Ovary (tissue), 9 donors: ENCODE results near the gene KBTBD6. TPM values are rescaled to one million over a fixed set of nuclear protein-coding genes. Genes with fewer than 3 reads are reported as not detected.

ENCODE experiments used
- DNase-seq, 5 donors: peaks; one replicate each; pipeline ENCODE4 v3.0.0-alpha.2; 2019 to 2020
- H3K27ac ChIP-seq, 2 donors: fragments of 200-600 bp; one replicate each; pipeline versions ENCODE4 v1.5.1 to v1.8.0; 2019 to 2022
- H3K27me3 ChIP-seq: fragments of 200-600 bp; one replicate; pipeline ENCODE4 v1.8.0; 2022
- H3K36me3 ChIP-seq: fragments of 200-600 bp; sonication (generic); one replicate; pipeline ENCODE4 v1.5.1; 2019
- H3K4me1 ChIP-seq: one replicate; pipeline ENCODE4 v1.8.1; 2013; ENCODE audit warnings: mild to moderate bottlenecking, moderate library complexity; ENCODE audit not compliant: insufficient read depth
- H3K4me3 ChIP-seq: fragments of 200-600 bp; sonication (generic); one replicate; pipeline ENCODE4 v1.5.1; 2017
- H3K9me3 ChIP-seq, 2 donors: fragments of 200-600 bp in 1 of 2; sonication (generic) in 1 of 2; one replicate each; pipeline versions ENCODE4 v1.5.1 to v1.8.1; 2013 to 2019; ENCODE audit warnings: mild to moderate bottlenecking in 1 of 2, moderate library complexity in 1 of 2
- EP300 ChIP-seq: sonication (generic); formaldehyde crosslinking; IDR thresholded peaks from one replicate; pipeline ENCODE4 v1.6.1; 2017; ENCODE audit warnings: antibody characterized with exemption
- POLR2A ChIP-seq: fragments of 450-650 bp; IDR thresholded peaks from one replicate; pipeline ENCODE4 v1.6.1; 2017; ENCODE audit warnings: antibody characterized with exemption, mild to moderate bottlenecking, moderate library complexity
- WGBS, 3 donors: extraction: QIAGEN DNeasy Blood & Tissue Kit in 1 of 3; methylation state at CpG; one replicate each; pipeline versions ENCODE4 v1.1.5 to v1.1.7; 2013 to 2017; 5-methylcytosine and 5-hydroxymethylcytosine counted together
- intact Hi-C, 4 donors: fragments of 100-400 bp; cut with DNase I; formaldehyde crosslinking; loops; one replicate each; pipeline versions ENCODE4 v1.11.0 to v1.15.1; 2022 to 2023
- polyA plus RNA-seq, 2 donors: library from polyadenylated mRNA; stranded (reverse); fragments of 200-250 nt in 1 of 2; fragments of 350-450 nt in 1 of 2; fragmentation: Illumina TruSeq in 1 of 2; extraction: RNeasy Lipid Tissue Mini Kit (QIAGEN cat#74804) in 1 of 2; gene quantifications; one replicate each; pipeline ENCODE4 v1.2.3, GENCODE V29; 2013 to 2014
- total RNA-seq, 7 donors: library from RNA; depleted of rRNA in 2 of 7; stranded (reverse); fragments of >200 nt in 2 of 7; fragmentation: NEBNext Ultra II Directional in 3 of 7; extraction: Animal tissue kit (Norgen Biotek cat#: 25700) in 3 of 7; gene quantifications; one replicate each; pipeline versions ENCODE4 v1.1.0 to v1.2.4, GENCODE V29; 2016 to 2023
- TF ChIP-seq, protein P1 (sequence below), 3 donors: fragments of 450-650 bp in 2 of 3; fragments of 200-600 bp in 1 of 3; IDR thresholded peaks; one replicate each; pipeline versions ENCODE4 v1.5.1 to v1.8.0; 2016 to 2022; ENCODE audit warnings: antibody characterized with exemption in 3 of 3, mild to moderate bottlenecking in 1 of 3
- donor health status: DM: no; HTN: no; CAD: no; lungs with moderate emphysema.
- donor health status: DM: no; HTN: no; CAD: no.
- donor health status: Bipolar disorder and iron deficiency.
- donor health status: DM: yes; HTN: yes; CAD: no.
- donor health status: DM: no; HTN: no; CAD: no.
- donor health status: DM: yes; HTN: yes; CAD: no.

Gene KBTBD6
- total and polyA plus RNA-seq, 9 donors = 3.7 to 13.9 (median 8.2) TPM

DNA sequence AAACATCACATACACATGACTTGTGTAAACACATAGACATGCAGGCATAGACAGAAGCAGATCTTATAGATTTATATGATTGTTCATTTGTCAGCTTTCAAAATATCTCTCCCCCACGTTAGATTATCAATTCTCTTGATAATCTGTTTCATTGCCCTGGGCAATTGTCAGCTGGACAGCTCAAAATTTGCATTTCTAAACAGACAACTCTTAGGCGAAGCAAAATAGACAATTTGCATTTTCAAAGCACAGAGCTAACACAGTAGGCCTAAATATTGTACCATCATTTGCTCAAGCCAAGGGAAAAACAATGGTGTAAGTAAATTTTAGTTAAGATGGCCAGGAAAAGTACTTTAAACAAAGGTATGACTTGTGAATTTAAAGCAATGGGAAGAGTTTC is 24.0 kb upstream of the KBTBD6 start:
- WGBS, 3 donors = 70 to 74% (median 73%) methylated on average over 2 of the region's 2 CpGs
- Histone ChIP-seq H3K4me1 (no peaks in the 10 kb centered on the region), H3K27me3 (no peaks in the 10 kb centered on the region), H3K9me3 (no peaks in the 10 kb centered on the region), H3K36me3 (no peaks in the 10 kb centered on the region), H3K4me3 (no peak overlapping the region), H3K27ac (no peak overlapping the region)
- intact Hi-C loops = no loop called here
- no peak for DNase-seq
- TF ChIP-seq POLR2A = no peak
- TF ChIP-seq EP300 = no peak
- TF ChIP-seq, protein P1, sequence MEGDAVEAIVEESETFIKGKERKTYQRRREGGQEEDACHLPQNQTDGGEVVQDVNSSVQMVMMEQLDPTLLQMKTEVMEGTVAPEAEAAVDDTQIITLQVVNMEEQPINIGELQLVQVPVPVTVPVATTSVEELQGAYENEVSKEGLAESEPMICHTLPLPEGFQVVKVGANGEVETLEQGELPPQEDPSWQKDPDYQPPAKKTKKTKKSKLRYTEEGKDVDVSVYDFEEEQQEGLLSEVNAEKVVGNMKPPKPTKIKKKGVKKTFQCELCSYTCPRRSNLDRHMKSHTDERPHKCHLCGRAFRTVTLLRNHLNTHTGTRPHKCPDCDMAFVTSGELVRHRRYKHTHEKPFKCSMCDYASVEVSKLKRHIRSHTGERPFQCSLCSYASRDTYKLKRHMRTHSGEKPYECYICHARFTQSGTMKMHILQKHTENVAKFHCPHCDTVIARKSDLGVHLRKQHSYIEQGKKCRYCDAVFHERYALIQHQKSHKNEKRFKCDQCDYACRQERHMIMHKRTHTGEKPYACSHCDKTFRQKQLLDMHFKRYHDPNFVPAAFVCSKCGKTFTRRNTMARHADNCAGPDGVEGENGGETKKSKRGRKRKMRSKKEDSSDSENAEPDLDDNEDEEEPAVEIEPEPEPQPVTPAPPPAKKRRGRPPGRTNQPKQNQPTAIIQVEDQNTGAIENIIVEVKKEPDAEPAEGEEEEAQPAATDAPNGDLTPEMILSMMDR (IDR thresholded peaks at IDR 0.05) = no peak

DNA sequence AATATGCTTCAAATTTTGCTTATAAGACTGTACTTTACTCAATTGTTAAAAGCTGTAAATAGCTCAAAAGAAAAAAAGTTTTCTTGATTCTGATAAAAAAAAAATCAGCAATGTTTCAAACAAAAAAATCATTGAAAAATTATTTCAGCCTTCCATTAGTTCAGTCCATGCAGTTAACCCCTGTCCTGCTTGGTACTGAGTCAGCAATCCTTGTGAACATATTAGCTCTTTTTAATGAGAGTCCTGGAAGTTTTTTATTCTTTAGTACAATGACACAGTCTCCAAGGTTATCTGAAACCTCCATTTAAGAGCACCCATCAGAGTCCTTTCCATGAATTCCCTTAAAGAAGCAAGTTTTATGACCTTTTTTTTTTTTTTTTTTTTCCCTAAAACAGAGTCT is 21.4 kb upstream of the KBTBD6 start:
- intact Hi-C loops = no loop called here
- H3K27ac ChIP-seq = no peak overlapping the region
- H3K4me3 ChIP-seq = no peak overlapping the region
- no peaks in the 10 kb centered on the region for H3K9me3 ChIP-seq
- no peak for TF ChIP-seq EP300
- TF ChIP-seq POLR2A = no peak
- TF ChIP-seq, protein P1 (IDR thresholded peaks at IDR 0.05) = no peak
- H3K36me3 ChIP-seq = no peaks in the 10 kb centered on the region
- no peaks in the 10 kb centered on the region for H3K27me3 ChIP-seq
- DNase-seq = no peak
- no peaks in the 10 kb centered on the region for H3K4me1 ChIP-seq

DNA sequence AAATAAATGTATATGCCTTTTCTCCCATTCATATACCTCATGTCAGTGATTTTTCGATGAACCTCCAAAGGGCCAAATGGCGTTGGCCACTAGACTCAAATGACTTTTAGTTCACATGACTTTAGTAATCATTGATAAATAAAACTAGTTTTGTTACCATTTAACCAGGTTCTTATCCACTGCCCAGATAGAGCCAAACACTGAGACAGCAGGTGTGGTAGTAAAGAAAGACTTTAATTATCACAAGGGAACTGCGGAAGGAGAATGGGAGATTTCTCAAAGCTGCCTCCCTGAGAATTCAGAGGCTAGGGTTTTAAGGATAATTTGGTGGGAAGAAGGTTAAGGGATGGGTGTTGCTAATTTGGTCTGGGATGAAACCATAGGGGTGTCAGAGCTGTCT is 19.4 kb upstream of the KBTBD6 start:
- H3K9me3 ChIP-seq = peaks cover 0 to 4% of the 10 kb centered on the region in 2 donors
- no peaks in the 10 kb centered on the region for H3K36me3 ChIP-seq
- no peaks in the 10 kb centered on the region for H3K4me1 ChIP-seq
- 94 to 99% (median 96%) methylated on average over 3 of the region's 3 CpGs for WGBS, 3 donors
- TF ChIP-seq POLR2A (no peak), EP300 (no peak)
- TF ChIP-seq, protein P1 (IDR thresholded peaks at IDR 0.05) = no peak
- no peak for DNase-seq
- intact Hi-C loops = no loop called here
- no peak overlapping the region for H3K27ac ChIP-seq
- H3K27me3 ChIP-seq = no peaks in the 10 kb centered on the region
- H3K4me3 ChIP-seq = no peak overlapping the region

DNA sequence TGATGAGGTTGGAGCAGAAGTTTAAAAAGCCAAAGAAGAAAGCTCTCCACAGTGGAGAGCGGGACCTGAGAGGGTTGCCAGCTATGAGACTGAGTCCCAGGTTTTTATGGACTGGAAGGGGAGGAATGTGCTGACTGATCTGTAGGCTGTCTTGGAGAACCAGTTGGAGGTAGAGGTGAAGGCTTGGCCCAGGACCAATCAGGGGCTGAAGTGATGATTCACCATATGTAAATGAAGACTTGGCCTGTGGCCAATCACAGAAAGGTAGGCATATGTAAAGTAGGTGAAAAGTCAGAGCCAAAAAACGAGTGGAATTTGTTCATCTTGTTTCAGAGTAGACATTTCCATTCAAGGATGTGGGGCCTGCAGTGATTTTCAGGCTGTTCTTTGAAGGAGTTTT is 17.5 kb upstream of the KBTBD6 start:
- TF ChIP-seq POLR2A = no peak
- intact Hi-C loops = no loop called here
- Histone ChIP-seq H3K27me3 (no peaks in the 10 kb centered on the region), H3K27ac (no peak overlapping the region), H3K4me1 (no peaks in the 10 kb centered on the region), H3K36me3 (no peaks in the 10 kb centered on the region), H3K4me3 (no peak overlapping the region), H3K9me3 (peaks cover 0 to 4% of the 10 kb centered on the region in 2 donors)
- no peak for DNase-seq
- 81 to 91% (median 84%) methylated on average over 2 of the region's 2 CpGs for WGBS, 3 donors

DNA sequence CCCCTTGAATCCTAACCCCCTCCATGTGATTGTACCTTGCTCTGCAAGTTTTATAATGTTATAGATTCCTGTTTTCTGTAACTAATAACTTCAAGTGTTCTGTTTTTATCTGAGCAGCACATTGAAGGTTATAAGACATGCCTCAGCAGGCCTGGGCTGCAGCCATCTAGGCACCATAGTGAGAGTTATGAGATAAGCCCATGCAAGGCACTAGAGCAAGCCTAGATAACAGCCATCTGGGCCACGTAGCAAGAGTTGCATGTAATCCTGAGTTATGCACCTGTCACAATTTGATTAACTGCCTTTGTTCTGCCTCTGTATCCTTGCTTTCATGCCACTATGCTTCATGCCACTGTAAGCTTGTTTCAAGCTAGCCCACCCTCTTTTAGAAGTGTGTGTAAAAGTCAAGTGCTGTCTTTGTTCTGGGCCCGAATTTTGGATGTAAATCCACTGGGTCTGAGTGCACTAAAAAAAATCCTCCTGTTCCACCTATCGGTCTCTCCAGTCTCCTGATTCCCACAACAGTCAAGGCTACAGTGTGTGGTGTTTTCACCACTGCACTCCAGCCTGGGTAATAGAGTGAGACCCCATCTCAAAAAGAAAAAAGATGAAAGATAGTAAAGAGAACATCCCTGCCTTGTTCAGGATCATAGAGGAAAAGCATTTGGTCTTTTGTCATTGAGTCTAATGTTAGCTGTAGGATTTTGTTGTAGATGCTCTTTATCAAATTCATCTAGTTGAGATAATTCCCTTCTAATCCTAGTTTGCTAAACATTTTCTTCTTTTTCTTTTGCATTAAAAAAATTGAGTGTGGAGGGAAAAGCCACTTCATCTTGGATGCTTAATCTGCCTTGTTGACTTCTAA is 16.0 kb upstream of the KBTBD6 start:
- Histone ChIP-seq H3K9me3 (peaks cover 0 to 4% of the 10 kb centered on the region in 2 donors), H3K27ac (no peak overlapping the region), H3K4me1 (no peaks in the 10 kb centered on the region), H3K36me3 (no peaks in the 10 kb centered on the region), H3K4me3 (no peak overlapping the region), H3K27me3 (no peaks in the 10 kb centered on the region)
- 84 to 87% (median 85%) methylated on average over 3 of the region's 3 CpGs for WGBS, 3 donors
- DNase-seq = no peak
- TF ChIP-seq POLR2A = no peak
- no peak for TF ChIP-seq EP300
- TF ChIP-seq, protein P1 (IDR thresholded peaks at IDR 0.05) = no peak
- intact Hi-C loops = no loop called here
